Ectodermal cell (in vitro differentiated cells): ENCODE data around the gene OOSP4B.
"Not testable (repeated sequence)": the region's sequence is repeated elsewhere in the genome, so short reads cannot be mapped to it uniquely, and the experiment has no call there.

Experiments
- H3K27ac ChIP-seq: 2 replicates; pipeline ENCODE4 v1.7.0; 2013; ENCODE audit warnings: mild to moderate bottlenecking, low read depth, low read length; ENCODE audit not compliant: insufficient read depth, poor library complexity, severe bottlenecking
- H3K27me3 ChIP-seq: 2 replicates; pipeline ENCODE4 v1.7.0; 2013; ENCODE audit warnings: mild to moderate bottlenecking, low read length; ENCODE audit not compliant: insufficient read depth, control insufficient read depth, poor library complexity, severe bottlenecking
- H3K36me3 ChIP-seq: one replicate; pipeline ENCODE4 v1.7.0; 2013; ENCODE audit warnings: low read length; ENCODE audit not compliant: control insufficient read depth, insufficient read depth
- H3K4me1 ChIP-seq: one replicate; pipeline ENCODE4 v1.7.0; 2013; ENCODE audit warnings: low read length; ENCODE audit not compliant: control insufficient read depth, insufficient read depth
- H3K4me3 ChIP-seq: 2 replicates; pipeline ENCODE4 v1.7.0; 2013; ENCODE audit warnings: low read depth, low read length, control low read depth; ENCODE audit not compliant: insufficient read depth
- H3K9me3 ChIP-seq: 2 replicates; pipeline ENCODE4 v1.7.0; 2013; ENCODE audit warnings: mild to moderate bottlenecking, low read length, moderate library complexity; ENCODE audit not compliant: control insufficient read depth
- WGBS, 2 experiments: methylation state at CpG; one replicate each; pipeline ENCODE4 v1.1.7; 2013; ENCODE audit warnings: missing lambda C conversion rate in 2 of 2; 5-methylcytosine and 5-hydroxymethylcytosine counted together

The OOSP4B gene

GRCh38 chr11:60056349-60056969, 39.5 kb downstream of the OOSP4B start, which contains the start of gene MS4A3:
TSS of gene MS4A3 (plus strand) at chr11:60056665. CDS start at chr11:60061161, 4,496 bp downstream.
- Histone ChIP-seq H3K4me3 (no peak within 1 kb of the TSS), H3K27ac (no peak within 1 kb of the TSS), H3K27me3 (no peaks in the 10 kb centered on the region), H3K36me3 (no peaks in the 10 kb centered on the region), H3K4me1 (no peaks in the 10 kb centered on the region), H3K9me3 (no peaks in the 10 kb centered on the region)
- WGBS, 2 experiments, result 85 to 90% methylated on average over 8 of the region's 8 CpGs

GRCh38 chr11:60059052-60059451, 42.1 kb downstream of the OOSP4B start:
- 89 to 96% methylated on average over 2 of the region's 3 CpGs for WGBS, 2 experiments
- no peaks in the 10 kb centered on the region for H3K4me1 ChIP-seq
- no peak overlapping the region for H3K27ac ChIP-seq
- no peaks in the 10 kb centered on the region for H3K9me3 ChIP-seq
- H3K36me3 ChIP-seq, result no peaks in the 10 kb centered on the region
- no peak overlapping the region for H3K4me3 ChIP-seq
- H3K27me3 ChIP-seq, result no peaks in the 10 kb centered on the region

DNA sequence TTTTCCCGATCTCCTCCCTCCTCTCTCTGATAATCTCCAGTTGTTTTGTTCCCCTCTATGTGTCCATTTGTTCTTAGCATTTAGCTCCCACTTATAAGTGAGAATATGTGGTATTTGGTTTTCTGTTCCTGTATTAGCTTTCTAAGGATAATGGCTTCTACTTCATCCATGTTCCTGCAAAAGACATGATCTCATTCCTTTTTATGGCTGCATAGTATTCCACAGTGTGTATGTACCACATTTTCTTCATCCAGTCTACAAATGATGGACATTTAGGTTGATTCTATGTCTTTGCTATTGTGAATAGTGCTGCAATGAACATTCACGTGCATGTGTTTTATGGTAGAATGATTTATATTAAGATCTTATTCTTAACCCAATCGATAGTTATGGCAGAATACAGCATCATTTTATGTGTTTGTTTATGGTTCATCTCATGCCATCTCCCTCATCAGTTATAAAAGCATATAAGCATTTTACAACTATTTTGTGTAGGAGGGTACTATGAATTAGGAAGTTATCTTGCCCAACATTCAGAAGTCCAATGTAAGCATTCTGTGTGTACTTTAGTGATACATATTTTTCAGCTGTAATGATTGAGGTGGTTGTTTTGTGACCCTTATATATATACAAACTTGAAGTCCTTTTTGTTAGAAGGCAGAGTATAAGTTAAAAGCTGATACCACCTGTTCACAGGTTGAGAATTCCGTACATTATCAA, 42.7 kb downstream of the OOSP4B start:
- Histone ChIP-seq H3K36me3 (no peaks in the 10 kb centered on the region), H3K9me3 (no peaks in the 10 kb centered on the region), H3K4me3 (no peak overlapping the region), H3K4me1 (no peaks in the 10 kb centered on the region), H3K27me3 (no peaks in the 10 kb centered on the region), H3K27ac (no peak overlapping the region)
- WGBS, 2 experiments, result 92 to 100% methylated on average over 1 to 3 of the region's 4 CpGs

DNA sequence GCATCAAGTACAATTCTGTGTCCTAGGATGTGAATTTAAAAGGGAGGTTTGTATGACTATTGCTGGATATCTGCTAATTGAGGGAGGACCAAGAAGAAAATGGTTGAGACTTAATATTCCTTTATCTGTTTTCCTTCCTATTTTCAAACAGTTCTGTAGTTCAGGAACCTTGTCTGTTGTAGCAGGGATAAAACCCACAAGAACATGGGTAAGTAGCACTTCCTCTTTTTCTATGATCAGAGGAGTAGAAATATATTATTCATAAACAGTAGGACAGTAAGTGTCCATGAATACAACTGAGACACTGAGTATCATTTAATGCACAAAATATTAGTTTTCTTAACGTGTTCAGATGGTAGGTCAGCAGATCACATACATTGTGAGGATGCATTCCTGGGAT, 47.1 kb downstream of the OOSP4B start:
- Histone ChIP-seq H3K4me1 (no peaks in the 10 kb centered on the region), H3K36me3 (no peaks in the 10 kb centered on the region), H3K9me3 (no peaks in the 10 kb centered on the region), H3K27ac (no peak overlapping the region), H3K27me3 (no peaks in the 10 kb centered on the region), H3K4me3 (no peak overlapping the region)
- WGBS, 2 experiments, result 78 to 95% methylated on average over 1 of the region's 1 CpG

- Histone ChIP-seq H3K9me3 (no peaks in the 10 kb centered on the region), H3K27ac (no peak overlapping the region), H3K36me3 (no peaks in the 10 kb centered on the region), H3K27me3 (no peaks in the 10 kb centered on the region), H3K4me1 (no peaks in the 10 kb centered on the region), H3K4me3 (no peak overlapping the region)
- 92 to 93% methylated on average over 1 of the region's 1 CpG for WGBS, 2 experiments
Observed at GRCh38 chr11:60065801-60066200, 48.8 kb downstream of the OOSP4B start.

GRCh38 chr11:60069450-60069849, 52.5 kb downstream of the OOSP4B start:
- whole genome bisulfite sequencing, 2 experiments, result 87 to 100% methylated on average over 2 of the region's 2 CpGs
- Histone ChIP-seq H3K9me3 (no peaks in the 10 kb centered on the region), H3K27me3 (no peaks in the 10 kb centered on the region), H3K36me3 (no peaks in the 10 kb centered on the region), H3K4me1 (no peaks in the 10 kb centered on the region), H3K27ac (no peak overlapping the region), H3K4me3 (no peak overlapping the region)

- H3K27me3 ChIP-seq, H3K4me1 ChIP-seq, H3K9me3 ChIP-seq, H3K36me3 ChIP-seq, H3K4me3 ChIP-seq, H3K27ac ChIP-seq: not testable (repeated sequence)
- WGBS, 2 experiments, result 92 to 96% methylated on average over 6 of the region's 6 CpGs
Observed at GRCh38 chr11:60071644-60072043, 54.7 kb downstream of the OOSP4B start.

GRCh38 chr11:60077216-60077817, 60.3 kb downstream of the OOSP4B start:
- 87 to 88% methylated on average over 15 of the region's 15 CpGs for WGBS, 2 experiments
- H3K4me1 ChIP-seq, result no peaks in the 10 kb centered on the region
- H3K27ac ChIP-seq, result no peak overlapping the region
- no peaks in the 10 kb centered on the region for H3K27me3 ChIP-seq
- no peaks in the 10 kb centered on the region for H3K36me3 ChIP-seq
- H3K9me3 ChIP-seq, result no peaks in the 10 kb centered on the region
- H3K4me3 ChIP-seq, result no peak overlapping the region

DNA sequence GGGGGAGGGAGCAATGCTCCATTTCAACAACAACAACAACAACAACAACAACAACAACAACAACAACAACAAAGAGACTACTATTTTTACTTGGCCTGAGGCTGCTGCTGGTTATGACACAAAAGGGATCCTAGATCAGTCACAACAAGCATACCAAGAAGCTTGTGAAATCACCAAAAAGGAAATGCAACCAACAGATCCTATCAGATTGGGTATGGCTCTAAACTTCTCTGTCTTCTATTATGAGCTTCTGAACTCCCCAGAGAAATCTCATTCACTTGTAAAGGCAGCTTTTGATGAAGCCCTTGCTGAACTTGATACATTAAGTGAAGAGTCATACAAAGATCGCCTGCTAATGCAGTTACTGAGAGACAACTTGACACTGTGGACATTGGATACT, 61.0 kb downstream of the OOSP4B start:
- Histone ChIP-seq H3K36me3 (no peaks in the 10 kb centered on the region), H3K4me1 (no peaks in the 10 kb centered on the region), H3K27ac (no peak overlapping the region), H3K9me3 (no peaks in the 10 kb centered on the region), H3K4me3 (no peak overlapping the region), H3K27me3 (no peaks in the 10 kb centered on the region)
- 96 to 100% methylated on average over 1 of the region's 1 CpG for WGBS, 2 experiments

DNA sequence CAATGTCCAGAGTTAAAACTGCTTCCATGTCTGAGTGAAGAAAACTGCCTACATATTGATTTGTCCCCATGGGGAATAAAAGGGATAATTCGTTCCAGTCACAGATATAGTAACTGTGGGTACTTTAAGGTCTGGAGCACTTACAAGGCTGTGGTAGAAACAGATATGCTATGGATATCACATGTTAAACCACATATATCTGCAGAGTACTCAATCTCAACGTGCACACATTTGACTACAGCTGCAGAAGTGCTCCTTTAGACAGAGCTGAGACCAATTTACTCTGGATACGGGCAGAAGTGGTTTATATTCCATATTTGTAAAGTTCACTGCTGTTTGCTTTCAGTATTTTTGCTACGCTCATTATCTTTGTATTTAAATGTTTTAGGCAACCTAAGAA, 61.8 kb downstream of the OOSP4B start:
- no peaks in the 10 kb centered on the region for H3K9me3 ChIP-seq
- WGBS, 2 experiments, result 85 to 93% methylated on average over 3 to 4 of the region's 4 CpGs
- no peaks in the 10 kb centered on the region for H3K36me3 ChIP-seq
- no peak overlapping the region for H3K4me3 ChIP-seq
- H3K4me1 ChIP-seq, result no peaks in the 10 kb centered on the region
- no peak overlapping the region for H3K27ac ChIP-seq
- H3K27me3 ChIP-seq, result no peaks in the 10 kb centered on the region
